GM12878 (cell line): ENCODE data around the gene CMC4. TPM values are rescaled to one million over a fixed set of nuclear protein-coding genes. Genes with fewer than 3 reads are reported as not detected.

Source experiments
- CHD1 ChIP-seq: IDR thresholded peaks from 2 replicates; pipeline ENCODE4 v1.6.1; 2012; ENCODE audit warnings: low read depth, low read length, improper control_type of control experiment
- CTCF ChIP-seq, 3 experiments: IDR thresholded peaks in 2 of 3; conservative IDR thresholded peaks in 1 of 3; 2 replicates each; pipeline ENCODE4 v1.5.1; 2011; ENCODE audit warnings: low read depth in 3 of 3, low read length in 3 of 3, mild to moderate bottlenecking in 3 of 3, control low read depth in 2 of 3, moderate library complexity in 2 of 3, inconsistent platforms in 1 of 3, mixed read lengths in 1 of 3; ENCODE audit not compliant: control insufficient read depth in 2 of 3, insufficient read depth in 1 of 3; ENCODE audit errors: extremely low read depth in 1 of 3
- LARP7 ChIP-seq: fragments of 450-650 bp; IDR thresholded peaks from 2 replicates; pipeline ENCODE4 v1.6.1; 2017; ENCODE audit warnings: mild to moderate bottlenecking
- MTA2 ChIP-seq: fragments of 450-650 bp; IDR thresholded peaks from 2 replicates; pipeline ENCODE4 v1.6.1; 2016; ENCODE audit warnings: low read depth, mild to moderate bottlenecking, moderate library complexity
- RAD21 ChIP-seq: IDR thresholded peaks from 2 replicates; pipeline ENCODE4 v1.6.1; 2011; ENCODE audit warnings: mild to moderate bottlenecking, low read depth, low read length, moderate library complexity; ENCODE audit not compliant: insufficient read depth
- RAD51 ChIP-seq: fragments of 450-650 bp; IDR thresholded peaks from 2 replicates; pipeline ENCODE4 v1.6.1; 2016; ENCODE audit warnings: moderate library complexity, mild to moderate bottlenecking, inconsistent platforms
- RELA ChIP-seq: fragments of 450-650 bp; IDR thresholded peaks from 2 replicates; pipeline ENCODE4 v1.8.0; 2014; ENCODE audit warnings: borderline replicate concordance; ENCODE audit not compliant: partially characterized antibody
- SMC3 ChIP-seq: IDR thresholded peaks from 2 replicates; pipeline ENCODE4 v1.6.1; 2011; ENCODE audit warnings: low read length, improper control_type of control experiment, borderline replicate concordance
- SRF ChIP-seq, 2 experiments: IDR thresholded peaks; 2 replicates each; pipeline ENCODE4 v1.6.1; 2011; ENCODE audit warnings: low read depth in 2 of 2, low read length in 2 of 2, mild to moderate bottlenecking in 1 of 2, moderate library complexity in 1 of 2
- SUZ12 ChIP-seq: fragments of 200-600 bp; sonication (generic); IDR thresholded peaks from one replicate; pipeline ENCODE4 v1.6.1; 2018; ENCODE audit warnings: antibody characterized with exemption, mild to moderate bottlenecking; ENCODE audit not compliant: unreplicated experiment
- TBL1XR1 ChIP-seq: IDR thresholded peaks from 2 replicates; pipeline ENCODE4 v1.6.1; 2012; ENCODE audit warnings: low read depth, low read length, improper control_type of control experiment
- TCF7 ChIP-seq: IDR thresholded peaks from 2 replicates; pipeline ENCODE4 v1.6.1; 2014; ENCODE audit warnings: antibody characterized with exemption, borderline replicate concordance
- WRNIP1 ChIP-seq: IDR thresholded peaks from 2 replicates; pipeline ENCODE4 v1.6.1; 2011; ENCODE audit warnings: low read depth, low read length, improper control_type of control experiment, borderline replicate concordance
- ZNF24 ChIP-seq: fragments of 450-650 bp; IDR thresholded peaks from 2 replicates; pipeline ENCODE4 v1.6.1; 2017; ENCODE audit warnings: antibody characterized with exemption, mild to moderate bottlenecking
- polyA plus RNA-seq, 11 experiments: library from polyadenylated mRNA; depleted of rRNA in 4 of 11; unstranded in 6 of 11; stranded (reverse) in 5 of 11; fragments of >200 nt; fragmentation: Nextera tagmentation in 4 of 11; fragmentation: Illumina TruSeq in 1 of 11; extraction: Ambion mirVana in 4 of 11; extraction: Trizol in 1 of 11; gene quantifications; 1 replicate in 1 of 11; 2 replicates in 10 of 11; pipeline versions ENCODE4 v1.2.1 to v1.2.3, GENCODE V29; 2011 to 2016; ENCODE audit warnings: inconsistent platforms in 2 of 11, missing spikeins in 2 of 11, low read depth in 1 of 11
- total RNA-seq, 4 experiments: library from RNA; depleted of rRNA in 3 of 4; stranded (reverse); fragments of >200 nt in 3 of 4; fragmentation: Illumina TruSeq in 1 of 4; extraction: Trizol in 1 of 4; gene quantifications; 2 replicates each; pipeline versions ENCODE4 v1.2.1 to v1.2.3, GENCODE V29; 2013 to 2021
- TF ChIP-seq, protein P1 (sequence below): IDR thresholded peaks from 2 replicates; pipeline ENCODE4 v1.6.1; 2012; ENCODE audit warnings: improper control_type of control experiment, low read depth, low read length; ENCODE audit not compliant: insufficient replicate concordance
- TF ChIP-seq, protein P2 (sequence below): fragments of 450-650 bp; IDR thresholded peaks from 2 replicates; pipeline ENCODE4 v1.6.1; 2017; ENCODE audit warnings: low read depth, mild to moderate bottlenecking, moderate library complexity

Gene CMC4
- total and polyA plus RNA-seq, 10 of the 15 experiments (the other 5 are each of a cell fraction or from before 2014, with no cell fraction given), result 5.8 to 36.4 (median 21.0) TPM

DNA sequence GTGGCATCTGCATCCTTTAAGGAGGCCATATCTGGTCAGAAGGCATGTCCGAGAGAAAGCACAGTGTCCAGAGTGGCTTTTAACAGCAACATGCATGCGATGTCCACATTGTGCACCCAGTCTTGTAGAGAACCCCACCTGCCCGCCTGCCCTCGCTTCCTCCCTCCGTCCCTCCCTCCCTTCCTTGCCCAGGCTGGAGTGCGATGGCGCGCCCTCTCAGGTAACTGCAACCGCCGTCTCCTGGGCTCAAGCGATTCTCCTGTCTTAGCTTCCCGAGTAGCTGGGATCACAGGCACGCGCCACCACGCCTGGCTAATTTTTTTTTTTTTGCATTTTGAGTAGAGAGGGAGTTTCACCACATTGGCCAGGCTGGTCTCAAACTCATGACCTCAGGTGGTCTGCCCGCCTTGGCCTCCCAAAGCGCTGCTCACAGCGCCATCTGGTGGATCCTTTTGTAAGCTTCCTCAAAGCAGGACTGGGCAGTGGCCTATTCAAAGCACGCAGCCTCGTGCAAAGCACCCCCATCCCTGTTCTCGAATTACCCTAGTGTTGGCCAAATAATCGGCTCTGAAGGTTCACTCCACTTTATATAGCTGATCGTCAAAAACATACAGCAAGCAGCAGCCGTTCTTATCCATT lies 15.4 kb upstream of the CMC4 start (continued):
- TF ChIP-seq, protein P1, sequence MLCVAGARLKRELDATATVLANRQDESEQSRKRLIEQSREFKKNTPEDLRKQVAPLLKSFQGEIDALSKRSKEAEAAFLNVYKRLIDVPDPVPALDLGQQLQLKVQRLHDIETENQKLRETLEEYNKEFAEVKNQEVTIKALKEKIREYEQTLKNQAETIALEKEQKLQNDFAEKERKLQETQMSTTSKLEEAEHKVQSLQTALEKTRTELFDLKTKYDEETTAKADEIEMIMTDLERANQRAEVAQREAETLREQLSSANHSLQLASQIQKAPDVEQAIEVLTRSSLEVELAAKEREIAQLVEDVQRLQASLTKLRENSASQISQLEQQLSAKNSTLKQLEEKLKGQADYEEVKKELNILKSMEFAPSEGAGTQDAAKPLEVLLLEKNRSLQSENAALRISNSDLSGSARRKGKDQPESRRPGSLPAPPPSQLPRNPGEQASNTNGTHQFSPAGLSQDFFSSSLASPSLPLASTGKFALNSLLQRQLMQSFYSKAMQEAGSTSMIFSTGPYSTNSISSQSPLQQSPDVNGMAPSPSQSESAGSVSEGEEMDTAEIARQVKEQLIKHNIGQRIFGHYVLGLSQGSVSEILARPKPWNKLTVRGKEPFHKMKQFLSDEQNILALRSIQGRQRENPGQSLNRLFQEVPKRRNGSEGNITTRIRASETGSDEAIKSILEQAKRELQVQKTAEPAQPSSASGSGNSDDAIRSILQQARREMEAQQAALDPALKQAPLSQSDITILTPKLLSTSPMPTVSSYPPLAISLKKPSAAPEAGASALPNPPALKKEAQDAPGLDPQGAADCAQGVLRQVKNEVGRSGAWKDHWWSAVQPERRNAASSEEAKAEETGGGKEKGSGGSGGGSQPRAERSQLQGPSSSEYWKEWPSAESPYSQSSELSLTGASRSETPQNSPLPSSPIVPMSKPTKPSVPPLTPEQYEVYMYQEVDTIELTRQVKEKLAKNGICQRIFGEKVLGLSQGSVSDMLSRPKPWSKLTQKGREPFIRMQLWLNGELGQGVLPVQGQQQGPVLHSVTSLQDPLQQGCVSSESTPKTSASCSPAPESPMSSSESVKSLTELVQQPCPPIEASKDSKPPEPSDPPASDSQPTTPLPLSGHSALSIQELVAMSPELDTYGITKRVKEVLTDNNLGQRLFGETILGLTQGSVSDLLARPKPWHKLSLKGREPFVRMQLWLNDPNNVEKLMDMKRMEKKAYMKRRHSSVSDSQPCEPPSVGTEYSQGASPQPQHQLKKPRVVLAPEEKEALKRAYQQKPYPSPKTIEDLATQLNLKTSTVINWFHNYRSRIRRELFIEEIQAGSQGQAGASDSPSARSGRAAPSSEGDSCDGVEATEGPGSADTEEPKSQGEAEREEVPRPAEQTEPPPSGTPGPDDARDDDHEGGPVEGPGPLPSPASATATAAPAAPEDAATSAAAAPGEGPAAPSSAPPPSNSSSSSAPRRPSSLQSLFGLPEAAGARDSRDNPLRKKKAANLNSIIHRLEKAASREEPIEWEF, result no peak
- TF ChIP-seq MTA2 (no peak), LARP7 (no peak), RELA (no peak), SRF (IDR thresholded peaks at IDR 0.05; ENCODE audit: low read depth in 2 of 2, low read length in 2 of 2) (no peak), ZNF24 (no peak), WRNIP1 (no peak), CHD1 (no peak), CTCF (IDR thresholded peaks at IDR 0.05 in 2 of 3, conservative IDR thresholded peaks at IDR 0.05 in 1 of 3; ENCODE audit: control insufficient read depth in 2 of 3, extremely low read depth in 1 of 3, insufficient read depth in 1 of 3, low read depth in 3 of 3, low read length in 3 of 3) (peak; percentile 37 to 56 (median 44); a peak in 4 of 6 replicates), SMC3 (peak; percentile 25; the same call in 1 of the 2 replicates), RAD51 (no peak), SUZ12 (no peak), TBL1XR1 (no peak), RAD21 (peak; percentile 45; the same call in 1 of the 2 replicates), TCF7 (no peak)
- TF ChIP-seq, protein P2, sequence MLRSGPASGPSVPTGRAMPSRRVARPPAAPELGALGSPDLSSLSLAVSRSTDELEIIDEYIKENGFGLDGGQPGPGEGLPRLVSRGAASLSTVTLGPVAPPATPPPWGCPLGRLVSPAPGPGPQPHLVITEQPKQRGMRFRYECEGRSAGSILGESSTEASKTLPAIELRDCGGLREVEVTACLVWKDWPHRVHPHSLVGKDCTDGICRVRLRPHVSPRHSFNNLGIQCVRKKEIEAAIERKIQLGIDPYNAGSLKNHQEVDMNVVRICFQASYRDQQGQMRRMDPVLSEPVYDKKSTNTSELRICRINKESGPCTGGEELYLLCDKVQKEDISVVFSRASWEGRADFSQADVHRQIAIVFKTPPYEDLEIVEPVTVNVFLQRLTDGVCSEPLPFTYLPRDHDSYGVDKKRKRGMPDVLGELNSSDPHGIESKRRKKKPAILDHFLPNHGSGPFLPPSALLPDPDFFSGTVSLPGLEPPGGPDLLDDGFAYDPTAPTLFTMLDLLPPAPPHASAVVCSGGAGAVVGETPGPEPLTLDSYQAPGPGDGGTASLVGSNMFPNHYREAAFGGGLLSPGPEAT, result no peak
